ENCODE measurements around the gene SOX6. TPM values are rescaled to one million over a fixed set of nuclear protein-coding genes. Genes with fewer than 3 reads are reported as not detected.

The SOX6 gene
- polyA plus RNA-seq, 1 of the 3 experiments (the other 2 are of a cell fraction): 0.03 TPM

DNA sequence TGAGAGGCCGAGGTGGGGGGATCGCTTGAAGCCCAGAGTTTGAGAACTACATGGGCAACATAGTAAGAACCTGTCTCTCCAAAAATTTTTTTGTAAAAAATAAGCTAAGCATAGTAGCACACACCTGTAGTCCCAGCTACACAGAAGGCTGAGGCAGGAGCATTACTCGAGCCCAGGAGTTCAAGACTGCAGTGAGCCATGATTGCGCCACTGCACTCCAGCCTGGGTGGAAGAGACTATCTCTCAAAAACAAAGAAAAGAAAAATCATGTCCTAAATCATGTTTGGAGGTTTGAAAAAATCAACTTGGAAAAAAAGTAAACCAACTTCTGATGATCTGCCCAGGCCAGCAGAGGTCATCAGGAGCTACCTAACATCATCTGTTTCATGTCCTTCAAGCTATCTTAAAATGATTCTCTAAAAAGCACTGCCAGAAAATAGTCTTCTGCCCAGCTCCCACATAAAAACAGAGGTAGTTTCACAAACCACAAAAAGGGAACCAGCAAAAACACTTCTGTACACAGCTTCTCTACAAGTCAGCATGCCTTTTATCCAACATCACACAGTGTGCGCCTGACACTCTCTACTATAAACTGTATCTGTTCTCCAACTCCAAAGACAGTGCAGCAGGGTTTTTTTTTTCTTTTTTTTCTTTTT, 165.0 kb downstream of the SOX6 start:
- Histone ChIP-seq H3K4me1 (ENCODE audit: control insufficient read depth in 1 of 2, insufficient read depth in 2 of 2, low read depth in 1 of 2, low read length in 1 of 2) (peaks cover 0 to 5% of the 10 kb centered on the region in 2 experiments; a peak in 2 of 4 replicates), H3K9ac (no peak overlapping the region), H3K36me3 (replicated peaks in 1 of 2; ENCODE audit: control insufficient read depth in 1 of 2, insufficient read depth in 2 of 2, low read length in 1 of 2) (no peaks in the 10 kb centered on the region), H3K27me3 (ENCODE audit: insufficient read depth) (no peaks in the 10 kb centered on the region), H3K9me3 (no peaks in the 10 kb centered on the region), H3K9me2 (no peaks in the 10 kb centered on the region), H3K79me2 (ENCODE audit: insufficient read depth) (no peaks in the 10 kb centered on the region), H2AFZ (ENCODE audit: low read depth) (no peak overlapping the region), H3K4me3 (ENCODE audit: low read depth in 2 of 2, low read length in 1 of 2) (no peak overlapping the region), H3K27ac (ENCODE audit: low read depth in 2 of 2, low read length in 1 of 2) (no peak overlapping the region; a peak in 1 of 4 replicates), H4K20me1 (ENCODE audit: insufficient read depth) (no peaks in the 10 kb centered on the region), H3K4me2 (no peak overlapping the region), H3F3A (replicated peaks; ENCODE audit: insufficient read depth) (no peaks in the 10 kb centered on the region)
- peak; percentile 36; the same call in 1 of the 2 replicates for TF ChIP-seq RAD21 (IDR thresholded peaks at IDR 0.05; ENCODE audit: low read length)
- TF ChIP-seq, protein P1, sequence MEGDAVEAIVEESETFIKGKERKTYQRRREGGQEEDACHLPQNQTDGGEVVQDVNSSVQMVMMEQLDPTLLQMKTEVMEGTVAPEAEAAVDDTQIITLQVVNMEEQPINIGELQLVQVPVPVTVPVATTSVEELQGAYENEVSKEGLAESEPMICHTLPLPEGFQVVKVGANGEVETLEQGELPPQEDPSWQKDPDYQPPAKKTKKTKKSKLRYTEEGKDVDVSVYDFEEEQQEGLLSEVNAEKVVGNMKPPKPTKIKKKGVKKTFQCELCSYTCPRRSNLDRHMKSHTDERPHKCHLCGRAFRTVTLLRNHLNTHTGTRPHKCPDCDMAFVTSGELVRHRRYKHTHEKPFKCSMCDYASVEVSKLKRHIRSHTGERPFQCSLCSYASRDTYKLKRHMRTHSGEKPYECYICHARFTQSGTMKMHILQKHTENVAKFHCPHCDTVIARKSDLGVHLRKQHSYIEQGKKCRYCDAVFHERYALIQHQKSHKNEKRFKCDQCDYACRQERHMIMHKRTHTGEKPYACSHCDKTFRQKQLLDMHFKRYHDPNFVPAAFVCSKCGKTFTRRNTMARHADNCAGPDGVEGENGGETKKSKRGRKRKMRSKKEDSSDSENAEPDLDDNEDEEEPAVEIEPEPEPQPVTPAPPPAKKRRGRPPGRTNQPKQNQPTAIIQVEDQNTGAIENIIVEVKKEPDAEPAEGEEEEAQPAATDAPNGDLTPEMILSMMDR (IDR thresholded peaks at IDR 0.05): peak; percentile 21; the same call in 1 of the 2 replicates
- TF ChIP-seq, protein P2, sequence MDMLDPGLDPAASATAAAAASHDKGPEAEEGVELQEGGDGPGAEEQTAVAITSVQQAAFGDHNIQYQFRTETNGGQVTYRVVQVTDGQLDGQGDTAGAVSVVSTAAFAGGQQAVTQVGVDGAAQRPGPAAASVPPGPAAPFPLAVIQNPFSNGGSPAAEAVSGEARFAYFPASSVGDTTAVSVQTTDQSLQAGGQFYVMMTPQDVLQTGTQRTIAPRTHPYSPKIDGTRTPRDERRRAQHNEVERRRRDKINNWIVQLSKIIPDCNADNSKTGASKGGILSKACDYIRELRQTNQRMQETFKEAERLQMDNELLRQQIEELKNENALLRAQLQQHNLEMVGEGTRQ (IDR thresholded peaks at IDR 0.05; ENCODE audit: borderline replicate concordance, low read depth, low read length): no peak
- no peak for DNase-seq
- WGBS (ENCODE audit: low lambda C conversion rate): 73% methylated on average over 5 of the region's 5 CpGs
- POLR2A ChIA-PET: no interaction called here
- CTCF ChIA-PET: interaction anchor here (0.8 to 2.4 kb wide), 7 partner anchors 14 to 541 kb away, joined by 3 to 11 read pairs (median 4); no protein-coding TSS in a partner anchor

DNA sequence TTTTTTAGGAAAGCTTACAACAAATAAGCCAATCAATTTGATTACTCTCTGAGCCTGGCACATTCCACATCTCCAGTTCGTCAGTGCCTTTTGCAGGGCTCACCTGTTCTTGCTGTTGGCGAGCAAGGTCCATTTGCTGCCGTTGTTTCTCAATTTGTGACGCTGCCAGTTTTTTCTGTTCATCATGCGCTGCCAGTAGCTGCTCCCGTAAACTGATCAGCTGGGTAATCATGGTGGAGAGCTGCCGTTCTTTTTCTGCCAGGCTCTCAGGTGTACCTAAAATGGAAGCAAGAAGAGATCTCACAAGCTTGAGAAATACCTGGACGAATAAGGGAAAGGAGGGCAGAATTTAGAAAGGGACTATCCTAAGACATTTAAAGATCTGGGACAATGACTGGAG, 169.7 kb downstream of the SOX6 start:
- WGBS (ENCODE audit: low lambda C conversion rate): 81% methylated on average over 8 of the region's 8 CpGs
- no peaks in the 10 kb centered on the region for H3F3A ChIP-seq (replicated peaks; ENCODE audit: insufficient read depth)
- no peak overlapping the region for H3K27ac ChIP-seq (ENCODE audit: low read depth in 2 of 2, low read length in 1 of 2)
- no peak overlapping the region for H2AFZ ChIP-seq (ENCODE audit: low read depth)
- H3K9me3 ChIP-seq: no peaks in the 10 kb centered on the region
- ChIA-PET POLR2A (interaction anchor here (0.6 kb wide), 1 partner anchor 567 kb away, joined by 3 read pairs; no protein-coding TSS in a partner anchor), CTCF (interaction anchor here (0.9 kb wide), 1 partner anchor 9 kb away, joined by 3 read pairs; no protein-coding TSS in a partner anchor)
- H3K36me3 ChIP-seq (replicated peaks in 1 of 2; ENCODE audit: control insufficient read depth in 1 of 2, insufficient read depth in 2 of 2, low read length in 1 of 2): no peaks in the 10 kb centered on the region
- H3K4me3 ChIP-seq (ENCODE audit: low read depth in 2 of 2, low read length in 1 of 2): no peak overlapping the region
- H3K79me2 ChIP-seq (ENCODE audit: insufficient read depth): no peaks in the 10 kb centered on the region
- no peaks in the 10 kb centered on the region for H3K27me3 ChIP-seq (ENCODE audit: insufficient read depth)
- H4K20me1 ChIP-seq (ENCODE audit: insufficient read depth): no peaks in the 10 kb centered on the region
- DNase-seq: no peak
- H3K9ac ChIP-seq: no peak overlapping the region
- peaks cover 0 to 2% of the 10 kb centered on the region in 2 experiments; a peak in 2 of 4 replicates for H3K4me1 ChIP-seq (ENCODE audit: control insufficient read depth in 1 of 2, insufficient read depth in 2 of 2, low read depth in 1 of 2, low read length in 1 of 2)
- no peak overlapping the region for H3K4me2 ChIP-seq
- H3K9me2 ChIP-seq: no peaks in the 10 kb centered on the region
- TF ChIP-seq TAF1 (IDR thresholded peaks at IDR 0.05; ENCODE audit: borderline replicate concordance, low read depth, low read length): no peak
- TF ChIP-seq FOXM1 (IDR thresholded peaks at IDR 0.05; ENCODE audit: low read depth): no peak
- TF ChIP-seq MXI1 (IDR thresholded peaks at IDR 0.05; ENCODE audit: low read depth, low read length): no peak
- TF ChIP-seq GATA2 (CRISPR knock-in tag; IDR thresholded peaks at IDR 0.05): no peak
- no peak for TF ChIP-seq JUND (IDR thresholded peaks at IDR 0.05)
- TF ChIP-seq, protein P3, sequence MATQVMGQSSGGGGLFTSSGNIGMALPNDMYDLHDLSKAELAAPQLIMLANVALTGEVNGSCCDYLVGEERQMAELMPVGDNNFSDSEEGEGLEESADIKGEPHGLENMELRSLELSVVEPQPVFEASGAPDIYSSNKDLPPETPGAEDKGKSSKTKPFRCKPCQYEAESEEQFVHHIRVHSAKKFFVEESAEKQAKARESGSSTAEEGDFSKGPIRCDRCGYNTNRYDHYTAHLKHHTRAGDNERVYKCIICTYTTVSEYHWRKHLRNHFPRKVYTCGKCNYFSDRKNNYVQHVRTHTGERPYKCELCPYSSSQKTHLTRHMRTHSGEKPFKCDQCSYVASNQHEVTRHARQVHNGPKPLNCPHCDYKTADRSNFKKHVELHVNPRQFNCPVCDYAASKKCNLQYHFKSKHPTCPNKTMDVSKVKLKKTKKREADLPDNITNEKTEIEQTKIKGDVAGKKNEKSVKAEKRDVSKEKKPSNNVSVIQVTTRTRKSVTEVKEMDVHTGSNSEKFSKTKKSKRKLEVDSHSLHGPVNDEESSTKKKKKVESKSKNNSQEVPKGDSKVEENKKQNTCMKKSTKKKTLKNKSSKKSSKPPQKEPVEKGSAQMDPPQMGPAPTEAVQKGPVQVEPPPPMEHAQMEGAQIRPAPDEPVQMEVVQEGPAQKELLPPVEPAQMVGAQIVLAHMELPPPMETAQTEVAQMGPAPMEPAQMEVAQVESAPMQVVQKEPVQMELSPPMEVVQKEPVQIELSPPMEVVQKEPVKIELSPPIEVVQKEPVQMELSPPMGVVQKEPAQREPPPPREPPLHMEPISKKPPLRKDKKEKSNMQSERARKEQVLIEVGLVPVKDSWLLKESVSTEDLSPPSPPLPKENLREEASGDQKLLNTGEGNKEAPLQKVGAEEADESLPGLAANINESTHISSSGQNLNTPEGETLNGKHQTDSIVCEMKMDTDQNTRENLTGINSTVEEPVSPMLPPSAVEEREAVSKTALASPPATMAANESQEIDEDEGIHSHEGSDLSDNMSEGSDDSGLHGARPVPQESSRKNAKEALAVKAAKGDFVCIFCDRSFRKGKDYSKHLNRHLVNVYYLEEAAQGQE (IDR thresholded peaks at IDR 0.05; ENCODE audit: low read depth, low read length): no peak
- TF ChIP-seq RAD21 (IDR thresholded peaks at IDR 0.05; ENCODE audit: low read length): no peak
- TF ChIP-seq, protein P4, sequence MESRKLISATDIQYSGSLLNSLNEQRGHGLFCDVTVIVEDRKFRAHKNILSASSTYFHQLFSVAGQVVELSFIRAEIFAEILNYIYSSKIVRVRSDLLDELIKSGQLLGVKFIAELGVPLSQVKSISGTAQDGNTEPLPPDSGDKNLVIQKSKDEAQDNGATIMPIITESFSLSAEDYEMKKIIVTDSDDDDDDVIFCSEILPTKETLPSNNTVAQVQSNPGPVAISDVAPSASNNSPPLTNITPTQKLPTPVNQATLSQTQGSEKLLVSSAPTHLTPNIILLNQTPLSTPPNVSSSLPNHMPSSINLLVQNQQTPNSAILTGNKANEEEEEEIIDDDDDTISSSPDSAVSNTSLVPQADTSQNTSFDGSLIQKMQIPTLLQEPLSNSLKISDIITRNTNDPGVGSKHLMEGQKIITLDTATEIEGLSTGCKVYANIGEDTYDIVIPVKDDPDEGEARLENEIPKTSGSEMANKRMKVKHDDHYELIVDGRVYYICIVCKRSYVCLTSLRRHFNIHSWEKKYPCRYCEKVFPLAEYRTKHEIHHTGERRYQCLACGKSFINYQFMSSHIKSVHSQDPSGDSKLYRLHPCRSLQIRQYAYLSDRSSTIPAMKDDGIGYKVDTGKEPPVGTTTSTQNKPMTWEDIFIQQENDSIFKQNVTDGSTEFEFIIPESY (IDR thresholded peaks at IDR 0.05; ENCODE audit: borderline replicate concordance, low read depth): no peak
- no peak for TF ChIP-seq TCF12 (IDR thresholded peaks at IDR 0.05)
- no peak for TF ChIP-seq SMC3 (IDR thresholded peaks at IDR 0.05; ENCODE audit: low read depth, low read length)
- TF ChIP-seq MEF2A (IDR thresholded peaks at IDR 0.05; ENCODE audit: borderline replicate concordance, low read depth): no peak
- TF ChIP-seq, protein P5, sequence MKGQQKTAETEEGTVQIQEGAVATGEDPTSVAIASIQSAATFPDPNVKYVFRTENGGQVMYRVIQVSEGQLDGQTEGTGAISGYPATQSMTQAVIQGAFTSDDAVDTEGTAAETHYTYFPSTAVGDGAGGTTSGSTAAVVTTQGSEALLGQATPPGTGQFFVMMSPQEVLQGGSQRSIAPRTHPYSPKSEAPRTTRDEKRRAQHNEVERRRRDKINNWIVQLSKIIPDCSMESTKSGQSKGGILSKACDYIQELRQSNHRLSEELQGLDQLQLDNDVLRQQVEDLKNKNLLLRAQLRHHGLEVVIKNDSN (IDR thresholded peaks at IDR 0.05; ENCODE audit: borderline replicate concordance, low read depth): no peak
- TF ChIP-seq, protein P6, sequence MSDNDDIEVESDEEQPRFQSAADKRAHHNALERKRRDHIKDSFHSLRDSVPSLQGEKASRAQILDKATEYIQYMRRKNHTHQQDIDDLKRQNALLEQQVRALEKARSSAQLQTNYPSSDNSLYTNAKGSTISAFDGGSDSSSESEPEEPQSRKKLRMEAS (IDR thresholded peaks at IDR 0.05; ENCODE audit: low read depth): no peak
- no peak for TF ChIP-seq RCOR1 (IDR thresholded peaks at IDR 0.05; ENCODE audit: low read length)
- no peak for TF ChIP-seq YY1 (IDR thresholded peaks at IDR 0.05; ENCODE audit: low read depth)

Data from SK-N-SH (cell line).